ENCODE results near the gene RAD18.
A peak's percentile ranks its signal among the peaks of the same experiment; 100 is the strongest.

RAD18 gene

GRCh38 chr3:8959668-8960067, 3.6 kb downstream of the RAD18 start:
- no peak for TF ChIP-seq CTCF (IDR thresholded peaks at IDR 0.05; ENCODE audit: low read depth, low read length)
- DNase-seq (ENCODE audit: low read depth, low spot score) = no peak
- no peak overlapping the region for H3K4me3 ChIP-seq (ENCODE audit: low read depth, low read length)
- in situ Hi-C loops (cut with HindIII; ENCODE audit: low sequenced_read_pairs) = no loop called here

- DNase-seq (ENCODE audit: low read depth, low spot score) = peak; percentile 86
- H3K4me3 ChIP-seq (ENCODE audit: low read depth, low read length) = no peak overlapping the region
- TF ChIP-seq CTCF (IDR thresholded peaks at IDR 0.05; ENCODE audit: low read depth, low read length) = peak; percentile 31
- in situ Hi-C loops (cut with HindIII; ENCODE audit: low sequenced_read_pairs) = no loop called here
These were observed 8.1 kb downstream of the RAD18 start for GRCh38 chr3:8954938-8955763.

GRCh38 chr3:8953313-8953712, 10.0 kb downstream of the RAD18 start:
- no peak for DNase-seq (ENCODE audit: low read depth, low spot score)
- no peak overlapping the region for H3K4me3 ChIP-seq (ENCODE audit: low read depth, low read length)
- in situ Hi-C loops (cut with HindIII; ENCODE audit: low sequenced_read_pairs) = no loop called here
- TF ChIP-seq CTCF (IDR thresholded peaks at IDR 0.05; ENCODE audit: low read depth, low read length) = no peak

GRCh38 chr3:8952130-8952529, 11.1 kb downstream of the RAD18 start:
- no peak overlapping the region for H3K4me3 ChIP-seq (ENCODE audit: low read depth, low read length)
- in situ Hi-C loops (cut with HindIII; ENCODE audit: low sequenced_read_pairs) = no loop called here
- DNase-seq (ENCODE audit: low read depth, low spot score) = no peak
- no peak for TF ChIP-seq CTCF (IDR thresholded peaks at IDR 0.05; ENCODE audit: low read depth, low read length)

- in situ Hi-C loops (cut with HindIII; ENCODE audit: low sequenced_read_pairs) = no loop called here
- DNase-seq (ENCODE audit: low read depth, low spot score) = no peak
- no peak overlapping the region for H3K4me3 ChIP-seq (ENCODE audit: low read depth, low read length)
- no peak for TF ChIP-seq CTCF (IDR thresholded peaks at IDR 0.05; ENCODE audit: low read depth, low read length)
These were observed 17.2 kb downstream of the RAD18 start for GRCh38 chr3:8945890-8946600.

GRCh38 chr3:8942746-8943488, 20.4 kb downstream of the RAD18 start:
- no peak for DNase-seq (ENCODE audit: low read depth, low spot score)
- no peak overlapping the region for H3K4me3 ChIP-seq (ENCODE audit: low read depth, low read length)
- in situ Hi-C loops (cut with HindIII; ENCODE audit: low sequenced_read_pairs) = no loop called here
- TF ChIP-seq CTCF (IDR thresholded peaks at IDR 0.05; ENCODE audit: low read depth, low read length) = no peak

Data from astrocyte of the spinal cord (primary cell).